Activated naive CD4-positive, alpha-beta T cell treated with anti-CD3 and anti-CD28 coated beads, Interleukin-2, amount 10 ng/mL, durations not matched to agents 7 days and 5 days (primary cell): ENCODE data around the gene OTOS.

ENCODE experiments used
- CTCF ChIA-PET: fragments of 350-600 bp; sonication (Branson Sonifier 250); formaldehyde crosslinking; loops from one replicate; lab custom pipeline; 2021; ENCODE audit warnings: antibody characterized with exemption; lab: Charles Lee
- DNase-seq: peaks from one replicate; pipeline ENCODE4 v3.0.0-alpha.2; 2020
- H3K27ac Mint-ChIP-seq: one replicate; pipeline ENCODE4 v1.8.0; 2021; ENCODE audit warnings: mild to moderate bottlenecking, moderate library complexity, mixed read lengths
- H3K27me3 Mint-ChIP-seq: one replicate; pipeline ENCODE4 v1.8.0; 2021; ENCODE audit warnings: mild to moderate bottlenecking, mixed read lengths
- H3K36me3 Mint-ChIP-seq: one replicate; pipeline ENCODE4 v1.8.0; 2021; ENCODE audit warnings: mixed read lengths
- H3K4me1 Mint-ChIP-seq: one replicate; pipeline ENCODE4 v1.8.0; 2021; ENCODE audit warnings: mixed read lengths
- H3K4me3 Mint-ChIP-seq: one replicate; pipeline ENCODE4 v1.8.0; 2021; ENCODE audit warnings: mild to moderate bottlenecking, moderate library complexity, mixed read lengths
- H3K9me3 Mint-ChIP-seq: one replicate; pipeline ENCODE4 v1.8.0; 2021; ENCODE audit warnings: mixed read lengths

OTOS gene

GRCh38 chr2:240149943-240150784 is 9.7 kb upstream of the OTOS start:
- peak; percentile 62 for DNase-seq
- Mint-ChIP-seq H3K27me3 (peaks cover 10% of the 10 kb centered on the region), H3K4me3 (no peak overlapping the region), H3K9me3 (peaks cover 11% of the 10 kb centered on the region), H3K36me3 (no peaks in the 10 kb centered on the region), H3K4me1 (no peaks in the 10 kb centered on the region), H3K27ac (no peak overlapping the region)
- CTCF ChIA-PET = interaction anchor here (0.7 to 1.4 kb wide), 4 partner anchors 83 to 806 kb away, joined by 3 to 4 read pairs (median 4); no protein-coding TSS in a partner anchor

GRCh38 chr2:240147911-240148587 is 7.6 kb upstream of the OTOS start:
- H3K27ac Mint-ChIP-seq = no peak overlapping the region
- no peak overlapping the region for H3K4me3 Mint-ChIP-seq
- no peaks in the 10 kb centered on the region for H3K4me1 Mint-ChIP-seq
- H3K36me3 Mint-ChIP-seq = no peaks in the 10 kb centered on the region
- CTCF ChIA-PET = no interaction called here
- peaks cover 11% of the 10 kb centered on the region for H3K9me3 Mint-ChIP-seq
- DNase-seq = no peak
- H3K27me3 Mint-ChIP-seq = peaks cover 15% of the 10 kb centered on the region

DNA sequence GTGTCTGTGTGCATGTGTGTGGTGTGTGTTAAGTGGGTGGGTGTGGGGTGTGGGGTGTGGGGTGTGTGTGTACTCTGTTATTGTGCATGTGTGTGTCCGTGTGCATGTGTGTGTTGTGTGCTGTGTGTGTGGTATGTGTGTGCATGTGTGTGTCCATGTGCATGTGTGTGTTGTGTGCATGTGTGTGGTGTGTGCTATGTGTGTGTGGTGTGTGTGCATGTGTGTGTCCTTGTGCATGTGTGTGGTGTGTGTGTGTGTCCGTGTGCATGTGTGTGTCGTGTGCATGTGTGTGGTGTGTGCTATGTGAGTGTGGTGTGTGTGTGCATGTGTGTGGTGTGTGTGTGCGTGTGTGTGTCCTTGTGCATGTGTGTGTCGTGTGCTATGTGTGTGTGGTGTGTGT is 6.9 kb upstream of the OTOS start:
- no peaks in the 10 kb centered on the region for H3K4me1 Mint-ChIP-seq

DNA sequence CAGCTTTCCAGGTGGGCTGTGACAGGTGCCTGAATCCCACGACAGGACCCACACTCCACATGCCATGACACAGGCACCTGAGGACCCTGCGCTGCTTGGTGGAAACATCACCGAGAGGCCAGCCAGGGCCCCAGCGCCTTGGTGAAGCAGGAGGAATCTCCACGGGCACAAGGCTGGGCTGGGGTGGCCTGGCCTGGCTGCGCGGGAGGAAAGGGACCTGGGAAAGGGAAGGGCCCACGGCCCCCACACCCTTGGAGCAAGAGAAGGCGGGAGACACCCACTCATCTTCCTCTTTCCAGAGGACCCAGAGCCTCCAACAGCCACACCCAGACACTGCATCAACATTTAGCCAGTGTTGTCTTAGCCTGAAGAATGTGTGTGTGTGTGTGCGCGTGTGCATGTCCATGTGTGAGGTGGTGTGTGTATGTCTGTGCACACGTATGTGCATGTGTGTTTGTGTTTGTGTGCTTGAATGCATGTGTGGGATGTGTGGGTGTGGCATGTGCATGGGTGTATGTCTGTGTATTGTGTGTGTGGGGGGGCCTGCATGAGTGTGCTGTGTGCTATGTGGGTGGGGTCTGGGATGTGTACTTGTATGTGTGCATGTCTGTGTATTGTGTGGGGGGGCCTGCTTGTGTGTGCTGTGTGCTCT is 6.3 kb upstream of the OTOS start:
- H3K4me3 Mint-ChIP-seq = no peak overlapping the region
- DNase-seq = no peak
- H3K27me3 Mint-ChIP-seq = peaks cover 16% of the 10 kb centered on the region
- H3K9me3 Mint-ChIP-seq = peaks cover 11% of the 10 kb centered on the region
- no peak overlapping the region for H3K27ac Mint-ChIP-seq
- CTCF ChIA-PET = interaction anchor here (0.6 kb wide), 1 partner anchor 86 kb away, joined by 4 read pairs; no protein-coding TSS in a partner anchor
- no peaks in the 10 kb centered on the region for H3K4me1 Mint-ChIP-seq
- H3K36me3 Mint-ChIP-seq = no peaks in the 10 kb centered on the region

More for the DNA sequence above, 6.9 kb upstream of the OTOS start:
- CTCF ChIA-PET = no interaction called here
- Mint-ChIP-seq H3K27ac (no peak overlapping the region), H3K4me3 (no peak overlapping the region), H3K27me3 (peaks cover 17% of the 10 kb centered on the region), H3K9me3 (peaks cover 11% of the 10 kb centered on the region), H3K36me3 (no peaks in the 10 kb centered on the region)
- DNase-seq = no peak

GRCh38 chr2:240146141-240146561 is 5.7 kb upstream of the OTOS start:
- DNase-seq = no peak
- Mint-ChIP-seq H3K4me3 (no peak overlapping the region), H3K9me3 (peaks cover 11% of the 10 kb centered on the region), H3K4me1 (no peaks in the 10 kb centered on the region), H3K27me3 (peaks cover 12% of the 10 kb centered on the region), H3K27ac (no peak overlapping the region), H3K36me3 (no peaks in the 10 kb centered on the region)
- CTCF ChIA-PET = interaction anchor here (0.6 to 6.7 kb wide), 3 partner anchors 85 to 266 kb away, joined by 3 to 92 read pairs (median 4); no protein-coding TSS in a partner anchor

DNA sequence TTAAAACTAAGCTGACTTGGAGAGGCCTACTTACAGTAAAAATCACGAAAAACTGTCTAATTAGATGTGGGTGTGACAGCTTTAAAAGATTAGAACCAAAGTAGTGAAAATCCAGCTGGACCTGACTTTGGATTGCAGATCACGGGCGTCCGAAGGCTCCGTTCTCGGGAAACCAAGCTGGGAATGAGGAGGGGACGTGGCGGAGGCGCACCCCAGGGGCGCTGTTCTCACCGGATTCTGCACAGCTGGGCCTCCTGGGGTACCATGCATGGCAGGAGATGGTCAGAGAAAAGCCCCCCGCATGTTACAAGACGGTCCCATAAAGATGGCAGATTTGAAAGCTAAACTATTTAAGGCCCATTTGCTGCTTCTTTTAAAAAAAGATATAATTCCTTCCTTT is 5.0 kb upstream of the OTOS start:
- no peaks in the 10 kb centered on the region for H3K4me1 Mint-ChIP-seq
- DNase-seq = no peak
- H3K27ac Mint-ChIP-seq = no peak overlapping the region
- no peaks in the 10 kb centered on the region for H3K36me3 Mint-ChIP-seq
- peaks cover 11% of the 10 kb centered on the region for H3K9me3 Mint-ChIP-seq
- no peak overlapping the region for H3K4me3 Mint-ChIP-seq
- CTCF ChIA-PET = interaction anchor here (0.8 to 6.7 kb wide), 3 partner anchors 31 to 266 kb away, joined by 3 to 92 read pairs (median 3); no protein-coding TSS in a partner anchor
- peaks cover 12% of the 10 kb centered on the region for H3K27me3 Mint-ChIP-seq

GRCh38 chr2:240144649-240145261 is 4.3 kb upstream of the OTOS start:
- H3K36me3 Mint-ChIP-seq = no peaks in the 10 kb centered on the region
- H3K27me3 Mint-ChIP-seq = peaks cover 15% of the 10 kb centered on the region
- DNase-seq = no peak
- H3K4me3 Mint-ChIP-seq = no peak overlapping the region
- H3K9me3 Mint-ChIP-seq = peaks cover 11% of the 10 kb centered on the region
- CTCF ChIA-PET = interaction anchor here (0.9 to 6.7 kb wide), 4 partner anchors 81 to 207 kb away, joined by 3 to 92 read pairs (median 10); no protein-coding TSS in a partner anchor
- no peak overlapping the region for H3K27ac Mint-ChIP-seq
- no peaks in the 10 kb centered on the region for H3K4me1 Mint-ChIP-seq

GRCh38 chr2:240143801-240144648 is 3.6 kb upstream of the OTOS start:
- peaks cover 11% of the 10 kb centered on the region for H3K9me3 Mint-ChIP-seq
- DNase-seq = peak; percentile 86
- CTCF ChIA-PET = interaction anchor here (0.7 to 6.7 kb wide), 7 partner anchors 26 to 291 kb away, joined by 3 to 92 read pairs (median 3); no protein-coding TSS in a partner anchor
- H3K4me1 Mint-ChIP-seq = no peaks in the 10 kb centered on the region
- H3K36me3 Mint-ChIP-seq = no peaks in the 10 kb centered on the region
- no peak overlapping the region for H3K4me3 Mint-ChIP-seq
- H3K27ac Mint-ChIP-seq = no peak overlapping the region
- H3K27me3 Mint-ChIP-seq = peaks cover 20% of the 10 kb centered on the region

DNA sequence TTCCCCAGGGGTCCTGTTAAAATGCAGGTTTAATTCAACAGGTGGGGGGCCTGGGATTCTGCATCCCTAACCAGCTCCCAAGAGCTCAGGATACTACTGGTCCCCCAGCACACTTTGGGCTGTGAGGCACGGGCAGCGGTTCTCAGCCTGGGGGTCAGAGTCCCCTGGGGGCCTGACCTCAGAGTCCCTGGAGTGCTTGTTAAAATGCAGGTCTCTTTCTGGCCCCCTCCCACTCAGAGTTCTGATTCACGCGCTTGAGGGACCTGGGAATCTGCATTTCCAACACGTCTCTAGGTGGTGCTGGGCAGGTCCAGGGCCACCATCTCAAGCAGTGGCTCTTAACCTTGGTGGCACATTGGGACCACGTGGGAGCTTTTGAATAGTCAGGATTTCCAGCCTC is 2.8 kb upstream of the OTOS start:
- no peak for DNase-seq
- no peak overlapping the region for H3K27ac Mint-ChIP-seq
- H3K27me3 Mint-ChIP-seq = peaks cover 20% of the 10 kb centered on the region
- CTCF ChIA-PET = interaction anchor here (0.9 to 6.7 kb wide), 7 partner anchors 25 to 206 kb away, joined by 3 to 92 read pairs (median 3); no protein-coding TSS in a partner anchor
- peaks cover 11% of the 10 kb centered on the region for H3K9me3 Mint-ChIP-seq
- H3K4me3 Mint-ChIP-seq = no peak overlapping the region
- H3K36me3 Mint-ChIP-seq = no peaks in the 10 kb centered on the region
- H3K4me1 Mint-ChIP-seq = no peaks in the 10 kb centered on the region

GRCh38 chr2:240142859-240143258 is 2.4 kb upstream of the OTOS start:
- H3K4me1 Mint-ChIP-seq = no peaks in the 10 kb centered on the region
- CTCF ChIA-PET = interaction anchor here (0.9 to 6.7 kb wide), 6 partner anchors 14 to 122 kb away, joined by 3 to 92 read pairs (median 3); no protein-coding TSS in a partner anchor
- H3K27me3 Mint-ChIP-seq = peaks cover 22% of the 10 kb centered on the region
- DNase-seq = no peak
- no peak overlapping the region for H3K27ac Mint-ChIP-seq
- H3K4me3 Mint-ChIP-seq = no peak overlapping the region
- peaks cover 11% of the 10 kb centered on the region for H3K9me3 Mint-ChIP-seq
- H3K36me3 Mint-ChIP-seq = no peaks in the 10 kb centered on the region

GRCh38 chr2:240142256-240142775 is 1.9 kb upstream of the OTOS start:
- CTCF ChIA-PET = interaction anchor here (1.2 to 6.7 kb wide), 4 partner anchors 13 to 120 kb away, joined by 3 to 92 read pairs (median 9); no protein-coding TSS in a partner anchor
- no peaks in the 10 kb centered on the region for H3K36me3 Mint-ChIP-seq
- H3K27me3 Mint-ChIP-seq = peaks cover 24% of the 10 kb centered on the region
- no peak overlapping the region for H3K4me3 Mint-ChIP-seq
- no peak overlapping the region for H3K27ac Mint-ChIP-seq
- peaks cover under 1% of the 10 kb centered on the region for H3K4me1 Mint-ChIP-seq
- no peak for DNase-seq
- peaks cover 5% of the 10 kb centered on the region for H3K9me3 Mint-ChIP-seq

DNA sequence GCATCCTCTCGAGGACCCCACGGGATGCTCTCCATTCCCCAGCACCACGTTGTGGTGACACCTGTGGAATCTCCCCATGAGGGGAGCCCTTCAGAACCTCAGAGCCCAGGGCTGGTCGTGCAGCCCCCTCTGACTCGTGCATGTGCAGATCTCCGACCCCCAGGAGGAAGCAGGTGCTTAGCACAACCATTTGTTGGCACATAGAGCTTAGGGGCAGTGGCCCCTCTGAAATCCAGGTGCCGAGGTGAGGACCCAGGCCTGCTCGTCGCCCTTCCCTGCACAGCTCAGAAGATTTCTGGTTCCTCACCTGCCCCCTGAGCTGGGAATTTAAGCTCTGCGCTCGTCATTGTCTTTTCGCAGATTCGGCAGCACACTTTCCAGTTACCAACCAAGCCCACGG is 1.3 kb upstream of the OTOS start:
- no peak overlapping the region for H3K27ac Mint-ChIP-seq
- no peaks in the 10 kb centered on the region for H3K9me3 Mint-ChIP-seq
- peaks cover 6% of the 10 kb centered on the region for H3K4me1 Mint-ChIP-seq
- CTCF ChIA-PET = interaction anchor here (1.2 to 6.7 kb wide), 3 partner anchors 13 to 82 kb away, joined by 3 to 92 read pairs (median 15); no protein-coding TSS in a partner anchor
- H3K36me3 Mint-ChIP-seq = no peaks in the 10 kb centered on the region
- peaks cover 29% of the 10 kb centered on the region for H3K27me3 Mint-ChIP-seq
- peak; percentile 11 for DNase-seq
- H3K4me3 Mint-ChIP-seq = no peak overlapping the region
